GM12892 (cell line): Measurements from ENCODE around the gene PROC.

Source experiments
- POLR2A ChIP-seq: IDR thresholded peaks from 2 replicates; pipeline ENCODE4 v1.6.1; 2011; ENCODE audit warnings: low read depth, low read length, control low read depth
- TAF1 ChIP-seq: IDR thresholded peaks from 2 replicates; pipeline ENCODE4 v1.6.1; 2011; ENCODE audit warnings: low read depth, mild to moderate bottlenecking, control low read depth, low read length, borderline replicate concordance

- no peak for TF ChIP-seq TAF1
- TF ChIP-seq POLR2A: no peak
Observed at GRCh38 chr2:127429844-127430425, 11.7 kb downstream of the PROC start.
